Lower lobe of right lung (tissue), 2 donors: ENCODE measurements around the gene HOXA11. TPM values are rescaled to one million over a fixed set of nuclear protein-coding genes. Genes with fewer than 3 reads are reported as not detected.
A peak's percentile ranks its signal among the peaks of the same experiment; 100 is the strongest.

Experiments used
- ATAC-seq, 2 donors: fragments of 200-7000 bp; cut with Tn5 transposase; one replicate each; pipeline ENCODE4 v1.9.1; 2020 to 2022; ENCODE audit warnings: mild to moderate bottlenecking in 2 of 2, moderate library complexity in 2 of 2
- DNase-seq: peaks from one replicate; pipeline ENCODE4 v3.0.0-alpha.2; 2020
- H3K27ac ChIP-seq: fragments of 200-600 bp; one replicate; pipeline ENCODE4 v1.8.0; 2022
- H3K27me3 ChIP-seq: fragments of 200-600 bp; one replicate; pipeline ENCODE4 v1.8.0; 2022; ENCODE audit warnings: low read depth
- H3K36me3 ChIP-seq: fragments of 200-600 bp; one replicate; pipeline ENCODE4 v1.8.0; 2022; ENCODE audit warnings: mild to moderate bottlenecking
- H3K4me1 ChIP-seq: fragments of 200-600 bp; one replicate; pipeline ENCODE4 v1.8.0; 2022
- H3K4me3 ChIP-seq: fragments of 200-600 bp; one replicate; pipeline ENCODE4 v1.8.0; 2022; ENCODE audit warnings: mild to moderate bottlenecking
- H3K9me3 ChIP-seq: fragments of 200-600 bp; one replicate; pipeline ENCODE4 v1.8.0; 2022
- intact Hi-C: fragments of 100-400 bp; cut with DNase I; formaldehyde crosslinking; loops from one replicate; pipeline ENCODE4 v1.11.0; 2022
- total RNA-seq: library from RNA; stranded (reverse); fragmentation: NEBNext Ultra II Directional; extraction: Animal tissue kit (Norgen Biotek cat#: 25700); gene quantifications from one replicate; pipeline ENCODE4 v1.2.1, GENCODE V29; 2021
- TF ChIP-seq, protein P1 (sequence below): fragments of 200-600 bp; IDR thresholded peaks from one replicate; pipeline ENCODE4 v1.8.0; 2022; ENCODE audit warnings: antibody characterized with exemption, mild to moderate bottlenecking
- donor health status: DM: no; HTN: yes; CAD: no; lungs with severe emphysema.

The HOXA11 gene
- total RNA-seq, 1 donor from 2014 or later = not detected

- no peak overlapping the region for H3K27ac ChIP-seq
- peaks cover 45% of the 10 kb centered on the region for H3K4me1 ChIP-seq
- TF ChIP-seq, protein P1, sequence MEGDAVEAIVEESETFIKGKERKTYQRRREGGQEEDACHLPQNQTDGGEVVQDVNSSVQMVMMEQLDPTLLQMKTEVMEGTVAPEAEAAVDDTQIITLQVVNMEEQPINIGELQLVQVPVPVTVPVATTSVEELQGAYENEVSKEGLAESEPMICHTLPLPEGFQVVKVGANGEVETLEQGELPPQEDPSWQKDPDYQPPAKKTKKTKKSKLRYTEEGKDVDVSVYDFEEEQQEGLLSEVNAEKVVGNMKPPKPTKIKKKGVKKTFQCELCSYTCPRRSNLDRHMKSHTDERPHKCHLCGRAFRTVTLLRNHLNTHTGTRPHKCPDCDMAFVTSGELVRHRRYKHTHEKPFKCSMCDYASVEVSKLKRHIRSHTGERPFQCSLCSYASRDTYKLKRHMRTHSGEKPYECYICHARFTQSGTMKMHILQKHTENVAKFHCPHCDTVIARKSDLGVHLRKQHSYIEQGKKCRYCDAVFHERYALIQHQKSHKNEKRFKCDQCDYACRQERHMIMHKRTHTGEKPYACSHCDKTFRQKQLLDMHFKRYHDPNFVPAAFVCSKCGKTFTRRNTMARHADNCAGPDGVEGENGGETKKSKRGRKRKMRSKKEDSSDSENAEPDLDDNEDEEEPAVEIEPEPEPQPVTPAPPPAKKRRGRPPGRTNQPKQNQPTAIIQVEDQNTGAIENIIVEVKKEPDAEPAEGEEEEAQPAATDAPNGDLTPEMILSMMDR = no peak
- intact Hi-C loops = loop anchor here (10.0 kb wide), 1 partner anchor 783 kb away; no protein-coding TSS in a partner anchor
- no peaks in the 10 kb centered on the region for H3K9me3 ChIP-seq
- H3K27me3 ChIP-seq = peaks cover 95% of the 10 kb centered on the region
- no peaks in the 10 kb centered on the region for H3K36me3 ChIP-seq
- DNase-seq (no peak), ATAC-seq (no peak)
- H3K4me3 ChIP-seq = no peak overlapping the region
Measured at GRCh38 chr7:27157702-27158431, 27.2 kb downstream of the HOXA11 start.

- H3K4me1 ChIP-seq = peaks cover 53% of the 10 kb centered on the region
- no peak for ATAC-seq
- intact Hi-C loops = loop anchor here (10.0 kb wide), 1 partner anchor 782 kb away; no protein-coding TSS in a partner anchor
- H3K4me3 ChIP-seq = peak overlapping the region; percentile 60
- TF ChIP-seq, protein P1 = no peak
- H3K9me3 ChIP-seq = no peaks in the 10 kb centered on the region
- no peak for DNase-seq
- peaks cover 95% of the 10 kb centered on the region for H3K27me3 ChIP-seq
- peak overlapping the region; percentile 81 for H3K27ac ChIP-seq
- H3K36me3 ChIP-seq = no peaks in the 10 kb centered on the region
Measured at GRCh38 chr7:27156916-27157701, 27.9 kb downstream of the HOXA11 start.

GRCh38 chr7:27156508-27156898 is 28.5 kb downstream of the HOXA11 start, which contains the start of gene HOXA7:
Gene HOXA7, minus strand, starts transcription at chr7:27156675. Its CDS starts 130 bp downstream, at chr7:27156545.
- peak in 1 of 2 donors; percentile 14 for ATAC-seq
- H3K4me1 ChIP-seq = peaks cover 56% of the 10 kb centered on the region
- H3K27ac ChIP-seq = peak within 1 kb of the TSS; percentile 81
- TF ChIP-seq, protein P1 = no peak
- no peaks in the 10 kb centered on the region for H3K36me3 ChIP-seq
- intact Hi-C loops = loop anchor here (10.0 kb wide), 1 partner anchor 782 kb away; no protein-coding TSS in a partner anchor
- peak within 1 kb of the TSS; percentile 60 for H3K4me3 ChIP-seq
- no peaks in the 10 kb centered on the region for H3K9me3 ChIP-seq
- DNase-seq = no peak
- peaks cover 95% of the 10 kb centered on the region for H3K27me3 ChIP-seq

DNA sequence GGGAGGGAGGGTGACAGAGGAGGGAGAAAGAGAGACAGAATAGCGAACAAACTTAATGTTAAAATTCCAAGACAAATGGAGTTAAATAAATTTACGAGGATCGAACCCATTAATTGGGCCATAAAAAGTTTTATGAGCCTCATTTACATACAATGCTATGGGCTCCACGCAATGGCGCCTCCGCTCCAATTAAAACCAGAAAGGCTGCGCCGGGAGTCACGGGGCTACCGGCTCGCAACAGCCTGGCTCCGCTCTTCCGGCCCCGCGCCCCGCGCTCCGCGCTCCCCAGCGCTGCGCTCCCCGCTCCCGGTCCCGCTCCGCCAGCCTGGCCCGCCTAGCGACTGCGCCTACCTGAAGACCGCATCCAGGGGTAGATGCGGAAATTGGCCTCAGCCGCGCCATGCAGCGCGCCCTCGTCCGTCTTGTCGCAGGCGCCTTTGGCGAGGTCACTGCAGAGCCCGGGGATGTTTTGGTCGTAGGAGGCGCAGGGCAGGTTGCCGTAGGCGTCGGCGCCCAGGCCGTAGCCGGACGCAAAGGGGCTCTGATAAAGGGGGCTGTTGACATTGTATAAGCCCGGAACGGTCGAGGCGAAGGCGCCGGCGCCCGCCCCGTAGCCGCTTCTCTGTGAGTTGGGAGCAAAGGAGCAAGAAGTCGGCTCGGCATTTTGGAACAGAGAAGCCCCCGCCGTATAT is 29.1 kb downstream of the HOXA11 start:
- ATAC-seq (peak in 1 of 2 donors; percentile 2), DNase-seq (no peak)
- intact Hi-C loops = loop anchor here (10.0 kb wide), 1 partner anchor 781 kb away; no protein-coding TSS in a partner anchor
- peaks cover 57% of the 10 kb centered on the region for H3K4me1 ChIP-seq
- peaks cover 97% of the 10 kb centered on the region for H3K27me3 ChIP-seq
- H3K36me3 ChIP-seq = no peaks in the 10 kb centered on the region
- TF ChIP-seq, protein P1 = no peak
- no peaks in the 10 kb centered on the region for H3K9me3 ChIP-seq
- peak overlapping the region; percentile 60 for H3K4me3 ChIP-seq
- H3K27ac ChIP-seq = peak overlapping the region; percentile 81
